Measurements from ENCODE around the gene BARHL2. TPM values are rescaled to one million over a fixed set of nuclear protein-coding genes. Genes with fewer than 3 reads are reported as not detected.

Gene BARHL2
- total RNA-seq, 1 donor, result not detected

GRCh38 chr1:90726986-90727480 lies 9.9 kb upstream of the BARHL2 start:
- Histone ChIP-seq H3K79me2 (ENCODE audit: insufficient read depth, low read length) (no peaks in the 10 kb centered on the region), H3K4me3 (ENCODE audit: insufficient read depth, low read length) (no peak overlapping the region), H3K27me3 (ENCODE audit: insufficient read depth, low read length) (peaks cover 99% of the 10 kb centered on the region), H3K4me1 (ENCODE audit: insufficient read depth, low read length) (peaks cover 2% of the 10 kb centered on the region), H3K4me2 (ENCODE audit: insufficient read depth, low read length) (no peak overlapping the region), H3K27ac (ENCODE audit: low read depth, low read length) (no peak overlapping the region), H3K9me3 (ENCODE audit: low read depth, low read length) (no peaks in the 10 kb centered on the region), H2AFZ (ENCODE audit: low read length) (no peak overlapping the region), H4K20me1 (ENCODE audit: insufficient read depth, low read length) (no peaks in the 10 kb centered on the region), H3K36me3 (ENCODE audit: insufficient read depth, low read length) (no peaks in the 10 kb centered on the region)
- TF ChIP-seq CTCF (IDR thresholded peaks at IDR 0.05; ENCODE audit: extremely low read depth, low read depth, low read length), result no peak
- no peak for DNase-seq (ENCODE audit: insufficient read length, low spot score, missing footprints)

- Histone ChIP-seq H3K4me1 (ENCODE audit: insufficient read depth, low read length) (peaks cover 2% of the 10 kb centered on the region), H3K27ac (ENCODE audit: low read depth, low read length) (no peak overlapping the region), H3K9me3 (ENCODE audit: low read depth, low read length) (no peaks in the 10 kb centered on the region), H3K36me3 (ENCODE audit: insufficient read depth, low read length) (no peaks in the 10 kb centered on the region), H3K27me3 (ENCODE audit: insufficient read depth, low read length) (peaks cover 96% of the 10 kb centered on the region), H3K79me2 (ENCODE audit: insufficient read depth, low read length) (no peaks in the 10 kb centered on the region), H4K20me1 (ENCODE audit: insufficient read depth, low read length) (no peaks in the 10 kb centered on the region), H3K4me3 (ENCODE audit: insufficient read depth, low read length) (no peak overlapping the region), H3K4me2 (ENCODE audit: insufficient read depth, low read length) (no peak overlapping the region), H2AFZ (ENCODE audit: low read length) (no peak overlapping the region)
- no peak for TF ChIP-seq CTCF (IDR thresholded peaks at IDR 0.05; ENCODE audit: extremely low read depth, low read depth, low read length)
- peak; percentile 26 for DNase-seq (ENCODE audit: insufficient read length, low spot score, missing footprints)
Observed at GRCh38 chr1:90726425-90726985, 9.4 kb upstream of the BARHL2 start.

- H4K20me1 ChIP-seq (ENCODE audit: insufficient read depth, low read length), result no peaks in the 10 kb centered on the region
- no peaks in the 10 kb centered on the region for H3K79me2 ChIP-seq (ENCODE audit: insufficient read depth, low read length)
- peaks cover 95% of the 10 kb centered on the region for H3K27me3 ChIP-seq (ENCODE audit: insufficient read depth, low read length)
- H2AFZ ChIP-seq (ENCODE audit: low read length), result peak overlapping the region; percentile 49
- DNase-seq (ENCODE audit: insufficient read length, low spot score, missing footprints), result peak; percentile 87
- peak overlapping the region; percentile 61 for H3K4me2 ChIP-seq (ENCODE audit: insufficient read depth, low read length)
- no peak for TF ChIP-seq CTCF (IDR thresholded peaks at IDR 0.05; ENCODE audit: extremely low read depth, low read depth, low read length)
- H3K9me3 ChIP-seq (ENCODE audit: low read depth, low read length), result no peaks in the 10 kb centered on the region
- no peak overlapping the region for H3K27ac ChIP-seq (ENCODE audit: low read depth, low read length)
- peak overlapping the region; percentile 54 for H3K4me3 ChIP-seq (ENCODE audit: insufficient read depth, low read length)
- H3K36me3 ChIP-seq (ENCODE audit: insufficient read depth, low read length), result no peaks in the 10 kb centered on the region
- H3K4me1 ChIP-seq (ENCODE audit: insufficient read depth, low read length), result peaks cover 2% of the 10 kb centered on the region
Observed at GRCh38 chr1:90725657-90726424, 8.7 kb upstream of the BARHL2 start.

Data from osteoblast (primary cell).